Ovary (tissue), 9 donors: ENCODE data around the gene SRRT. TPM values are rescaled to one million over a fixed set of nuclear protein-coding genes. Genes with fewer than 3 reads are reported as not detected.

Source experiments
- DNase-seq, 5 donors: peaks; one replicate each; pipeline ENCODE4 v3.0.0-alpha.2; 2019 to 2020
- H3K27ac ChIP-seq, 2 donors: fragments of 200-600 bp; one replicate each; pipeline versions ENCODE4 v1.5.1 to v1.8.0; 2019 to 2022
- H3K27me3 ChIP-seq: fragments of 200-600 bp; one replicate; pipeline ENCODE4 v1.8.0; 2022
- H3K36me3 ChIP-seq: fragments of 200-600 bp; sonication (generic); one replicate; pipeline ENCODE4 v1.5.1; 2019
- H3K4me1 ChIP-seq: one replicate; pipeline ENCODE4 v1.8.1; 2013; ENCODE audit warnings: mild to moderate bottlenecking, moderate library complexity; ENCODE audit not compliant: insufficient read depth
- H3K4me3 ChIP-seq: fragments of 200-600 bp; sonication (generic); one replicate; pipeline ENCODE4 v1.5.1; 2017
- H3K9me3 ChIP-seq, 2 donors: fragments of 200-600 bp in 1 of 2; sonication (generic) in 1 of 2; one replicate each; pipeline versions ENCODE4 v1.5.1 to v1.8.1; 2013 to 2019; ENCODE audit warnings: mild to moderate bottlenecking in 1 of 2, moderate library complexity in 1 of 2
- EP300 ChIP-seq: sonication (generic); formaldehyde crosslinking; IDR thresholded peaks from one replicate; pipeline ENCODE4 v1.6.1; 2017; ENCODE audit warnings: antibody characterized with exemption
- POLR2A ChIP-seq: fragments of 450-650 bp; IDR thresholded peaks from one replicate; pipeline ENCODE4 v1.6.1; 2017; ENCODE audit warnings: antibody characterized with exemption, mild to moderate bottlenecking, moderate library complexity
- WGBS, 3 donors: extraction: QIAGEN DNeasy Blood & Tissue Kit in 1 of 3; methylation state at CpG; one replicate each; pipeline versions ENCODE4 v1.1.5 to v1.1.7; 2013 to 2017; 5-methylcytosine and 5-hydroxymethylcytosine counted together
- intact Hi-C, 4 donors: fragments of 100-400 bp; cut with DNase I; formaldehyde crosslinking; loops; one replicate each; pipeline versions ENCODE4 v1.11.0 to v1.15.1; 2022 to 2023
- polyA plus RNA-seq, 2 donors: library from polyadenylated mRNA; stranded (reverse); fragments of 200-250 nt in 1 of 2; fragments of 350-450 nt in 1 of 2; fragmentation: Illumina TruSeq in 1 of 2; extraction: RNeasy Lipid Tissue Mini Kit (QIAGEN cat#74804) in 1 of 2; gene quantifications; one replicate each; pipeline ENCODE4 v1.2.3, GENCODE V29; 2013 to 2014
- total RNA-seq, 7 donors: library from RNA; depleted of rRNA in 2 of 7; stranded (reverse); fragments of >200 nt in 2 of 7; fragmentation: NEBNext Ultra II Directional in 3 of 7; extraction: Animal tissue kit (Norgen Biotek cat#: 25700) in 3 of 7; gene quantifications; one replicate each; pipeline versions ENCODE4 v1.1.0 to v1.2.4, GENCODE V29; 2016 to 2023
- TF ChIP-seq, protein P1 (sequence below), 3 donors: fragments of 450-650 bp in 2 of 3; fragments of 200-600 bp in 1 of 3; IDR thresholded peaks; one replicate each; pipeline versions ENCODE4 v1.5.1 to v1.8.0; 2016 to 2022; ENCODE audit warnings: antibody characterized with exemption in 3 of 3, mild to moderate bottlenecking in 1 of 3
- donor health status: DM: no; HTN: no; CAD: no; lungs with moderate emphysema.
- donor health status: DM: no; HTN: no; CAD: no.
- donor health status: Bipolar disorder and iron deficiency.
- donor health status: DM: yes; HTN: yes; CAD: no.
- donor health status: DM: no; HTN: no; CAD: no.
- donor health status: DM: yes; HTN: yes; CAD: no.

SRRT gene
- total and polyA plus RNA-seq, 9 donors = 45.8 to 191 (median 135) TPM

DNA sequence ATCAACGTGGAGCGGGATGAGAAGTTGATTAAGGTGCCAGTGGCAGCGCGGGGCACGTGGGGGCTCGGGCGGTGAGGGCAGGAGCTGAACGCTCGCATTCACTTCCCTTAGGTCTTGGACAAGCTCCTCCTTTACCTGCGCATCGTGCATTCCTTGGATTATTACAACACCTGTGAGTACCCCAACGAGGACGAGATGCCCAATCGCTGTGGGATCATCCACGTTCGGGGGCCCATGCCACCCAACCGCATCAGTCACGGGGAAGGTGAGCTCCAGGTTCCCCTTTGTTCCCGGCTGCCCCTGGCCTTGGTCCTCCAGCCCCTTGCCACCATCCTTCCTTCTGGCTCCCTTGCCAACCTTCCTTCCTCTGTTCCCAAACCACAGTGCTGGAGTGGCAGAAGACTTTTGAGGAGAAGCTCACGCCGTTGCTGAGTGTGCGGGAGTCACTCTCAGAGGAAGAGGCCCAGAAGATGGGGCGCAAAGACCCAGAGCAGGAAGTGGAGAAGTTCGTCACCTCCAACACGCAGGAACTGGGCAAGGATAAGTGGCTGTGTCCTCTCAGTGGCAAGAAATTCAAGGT, 12.1 kb downstream of the SRRT start:
- Histone ChIP-seq H3K27ac (no peak overlapping the region), H3K4me3 (no peak overlapping the region), H3K4me1 (peaks cover 4% of the 10 kb centered on the region), H3K9me3 (no peaks in the 10 kb centered on the region), H3K27me3 (no peaks in the 10 kb centered on the region), H3K36me3 (no peaks in the 10 kb centered on the region)
- intact Hi-C loops = no loop called here
- TF ChIP-seq, protein P1, sequence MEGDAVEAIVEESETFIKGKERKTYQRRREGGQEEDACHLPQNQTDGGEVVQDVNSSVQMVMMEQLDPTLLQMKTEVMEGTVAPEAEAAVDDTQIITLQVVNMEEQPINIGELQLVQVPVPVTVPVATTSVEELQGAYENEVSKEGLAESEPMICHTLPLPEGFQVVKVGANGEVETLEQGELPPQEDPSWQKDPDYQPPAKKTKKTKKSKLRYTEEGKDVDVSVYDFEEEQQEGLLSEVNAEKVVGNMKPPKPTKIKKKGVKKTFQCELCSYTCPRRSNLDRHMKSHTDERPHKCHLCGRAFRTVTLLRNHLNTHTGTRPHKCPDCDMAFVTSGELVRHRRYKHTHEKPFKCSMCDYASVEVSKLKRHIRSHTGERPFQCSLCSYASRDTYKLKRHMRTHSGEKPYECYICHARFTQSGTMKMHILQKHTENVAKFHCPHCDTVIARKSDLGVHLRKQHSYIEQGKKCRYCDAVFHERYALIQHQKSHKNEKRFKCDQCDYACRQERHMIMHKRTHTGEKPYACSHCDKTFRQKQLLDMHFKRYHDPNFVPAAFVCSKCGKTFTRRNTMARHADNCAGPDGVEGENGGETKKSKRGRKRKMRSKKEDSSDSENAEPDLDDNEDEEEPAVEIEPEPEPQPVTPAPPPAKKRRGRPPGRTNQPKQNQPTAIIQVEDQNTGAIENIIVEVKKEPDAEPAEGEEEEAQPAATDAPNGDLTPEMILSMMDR (IDR thresholded peaks at IDR 0.05) = no peak
- no peak for TF ChIP-seq EP300
- no peak for TF ChIP-seq POLR2A
- DNase-seq = no peak
- WGBS, 3 donors = 73 to 81% (median 73%) methylated on average over 25 of the region's 25 CpGs

DNA sequence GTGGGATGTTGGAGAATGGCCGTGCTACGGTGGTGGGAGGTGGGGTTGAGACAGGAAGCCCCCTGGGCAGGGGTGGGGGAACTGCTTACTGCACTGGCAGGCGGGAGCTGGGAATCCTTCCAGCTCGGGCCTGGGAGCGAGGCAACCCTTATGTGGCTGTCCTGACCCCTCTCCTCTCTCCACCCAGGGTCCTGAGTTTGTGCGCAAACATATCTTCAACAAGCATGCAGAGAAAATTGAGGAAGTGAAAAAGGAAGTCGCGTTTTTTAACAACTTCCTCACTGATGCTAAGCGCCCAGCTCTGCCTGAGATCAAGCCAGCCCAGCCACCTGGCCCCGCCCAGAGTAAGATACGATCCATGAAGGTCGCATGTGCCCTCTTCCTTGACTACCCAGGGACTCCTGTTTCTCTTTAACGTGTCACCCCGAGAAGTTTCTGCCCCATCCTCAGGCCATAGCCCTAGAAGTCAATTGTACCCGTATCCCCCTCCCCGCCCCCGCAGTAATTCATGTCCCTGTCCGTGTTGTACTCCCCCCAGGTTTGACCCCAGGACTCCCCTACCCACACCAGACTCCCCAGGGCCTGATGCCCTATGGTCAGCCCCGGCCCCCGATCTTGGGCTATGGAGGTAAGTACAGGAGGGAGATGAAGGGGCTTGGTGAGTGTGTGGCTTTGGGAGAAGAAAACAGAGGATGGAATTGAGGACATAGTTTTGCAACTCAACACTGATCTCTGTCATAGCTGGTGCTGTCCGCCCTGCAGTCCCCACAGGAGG, 12.8 kb downstream of the SRRT start:
- Histone ChIP-seq H3K36me3 (no peaks in the 10 kb centered on the region), H3K27ac (no peak overlapping the region)
- WGBS, 3 donors = 47 to 60% (median 52%) methylated on average over 21 of the region's 21 CpGs

DNA sequence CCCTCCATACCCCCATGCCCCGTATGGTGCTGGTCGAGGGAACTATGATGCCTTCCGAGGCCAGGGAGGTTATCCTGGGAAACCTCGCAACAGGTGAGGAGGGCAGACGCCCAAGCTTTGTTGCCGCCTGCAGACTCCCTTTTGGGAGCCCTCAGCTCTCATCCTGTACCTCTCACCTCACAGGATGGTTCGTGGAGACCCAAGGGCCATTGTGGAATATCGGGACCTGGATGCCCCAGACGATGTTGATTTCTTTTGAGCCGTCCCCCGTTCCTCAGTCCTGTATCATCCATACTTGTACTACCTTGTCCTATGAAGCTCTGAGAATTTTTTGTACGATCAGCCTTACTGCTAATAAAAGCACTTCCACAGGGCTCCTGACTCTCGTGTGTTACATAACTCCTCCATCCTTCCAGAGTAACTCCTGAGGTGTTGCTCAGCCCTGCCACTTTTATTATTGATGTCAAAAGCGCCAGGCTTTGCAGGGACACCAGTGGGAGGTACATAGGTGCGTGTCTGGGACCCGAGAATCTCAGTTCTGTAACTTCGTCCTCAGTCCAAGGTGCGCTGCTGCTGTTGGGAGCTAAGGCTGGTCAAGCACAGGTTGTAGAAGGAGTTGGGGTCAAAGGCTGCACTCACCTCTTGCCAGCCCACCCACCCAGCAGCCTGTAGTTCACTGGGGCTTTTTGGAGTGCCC, 13.5 kb downstream of the SRRT start:
- 59% methylated on average over 18 of the region's 18 CpGs for WGBS, 3 donors
- Histone ChIP-seq H3K9me3 (no peaks in the 10 kb centered on the region), H3K4me1 (peaks cover 4% of the 10 kb centered on the region), H3K4me3 (peak overlapping the region; percentile 64), H3K27me3 (no peaks in the 10 kb centered on the region), H3K27ac (no peak overlapping the region), H3K36me3 (no peaks in the 10 kb centered on the region)
- TF ChIP-seq EP300 (no peak), POLR2A (no peak)
- TF ChIP-seq, protein P1 (IDR thresholded peaks at IDR 0.05) = no peak
- intact Hi-C loops = no loop called here
- DNase-seq = no peak

More for the DNA sequence above, 12.8 kb downstream of the SRRT start:
- peaks cover 4% of the 10 kb centered on the region for H3K4me1 ChIP-seq
- H3K4me3 ChIP-seq = no peak overlapping the region
- intact Hi-C loops = no loop called here
- peak in 3 of 5 donors; percentile 22 to 46 (median 25) for DNase-seq
- TF ChIP-seq, protein P1 (IDR thresholded peaks at IDR 0.05) = no peak
- TF ChIP-seq POLR2A = no peak
- no peak for TF ChIP-seq EP300
- no peaks in the 10 kb centered on the region for H3K9me3 ChIP-seq
- no peaks in the 10 kb centered on the region for H3K27me3 ChIP-seq

DNA sequence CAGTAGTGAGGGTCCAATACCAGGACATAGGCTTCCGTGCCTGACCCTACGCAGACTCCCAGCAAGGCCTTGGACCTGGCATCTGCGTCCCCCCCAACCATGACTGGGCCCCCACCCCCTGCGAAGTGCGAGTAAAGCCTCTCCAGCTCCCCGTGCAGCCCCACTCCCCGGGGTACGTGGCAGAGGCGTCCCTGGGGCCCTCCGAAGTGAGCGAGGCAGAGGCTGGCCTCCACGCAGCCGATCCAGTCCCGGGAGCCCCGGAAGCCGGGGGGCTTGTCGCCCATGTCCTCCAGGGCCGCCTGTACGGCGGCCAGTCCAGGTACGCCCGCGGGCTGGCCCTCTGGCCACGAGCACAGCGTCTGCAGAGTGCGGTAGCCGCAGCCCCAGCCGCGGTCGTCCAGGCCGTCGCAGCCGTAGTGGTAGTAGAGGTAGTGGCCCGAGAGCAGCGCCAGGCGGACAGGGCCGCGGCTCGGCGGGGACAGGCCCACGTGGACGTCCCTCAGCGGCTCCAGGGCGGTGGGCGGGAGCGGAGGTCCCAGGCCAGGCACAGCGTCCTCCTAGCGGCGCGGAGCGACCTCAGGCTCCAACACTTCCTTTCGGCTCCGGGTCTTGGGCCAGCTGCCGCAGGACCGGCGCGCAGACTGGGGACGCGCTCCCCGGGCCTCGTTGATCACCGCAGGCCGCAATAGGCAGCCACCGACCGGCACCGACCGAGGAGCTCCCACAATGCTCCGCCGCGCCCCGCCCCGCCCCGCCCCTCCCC, 14.3 kb downstream of the SRRT start, which contains the start of gene UFSP1:
TSS of gene UFSP1 (minus strand) at position 728 of the 763 bp plus-strand sequence. CDS start at position 284, 444 bp downstream.
- no peak for TF ChIP-seq EP300
- TF ChIP-seq, protein P1 (IDR thresholded peaks at IDR 0.05) = peak in 1 of 3 donors; percentile 14
- no peak for TF ChIP-seq POLR2A

More for the DNA sequence above, 14.3 kb downstream of the SRRT start, which contains the start of gene UFSP1:
- 1 to 2% (median 1%) methylated on average over 60 to 73 of the region's 73 CpGs for WGBS, 3 donors
- no peaks in the 10 kb centered on the region for H3K27me3 ChIP-seq
- peak in 1 of 5 donors; percentile 56 for DNase-seq
- peaks cover 4% of the 10 kb centered on the region for H3K4me1 ChIP-seq
- H3K36me3 ChIP-seq = no peaks in the 10 kb centered on the region
- H3K4me3 ChIP-seq = peak within 1 kb of the TSS; percentile 64
- no peaks in the 10 kb centered on the region for H3K9me3 ChIP-seq
- peak within 1 kb of the TSS; percentile 38 to 67 for H3K27ac ChIP-seq
- intact Hi-C loops = no loop called here
